ENCODE data around the gene HDAC9. TPM values are rescaled to one million over a fixed set of nuclear protein-coding genes. Genes with fewer than 3 reads are reported as not detected.

The HDAC9 gene
- total and polyA plus RNA-seq, 2 of the 13 experiments (the other 11 are each of a cell fraction or from before 2014, with no cell fraction given) = 0.05 to 0.07 TPM

- Histone ChIP-seq H3K36me3 (replicated peaks in 1 of 2; ENCODE audit: control insufficient read depth in 1 of 2, insufficient read depth in 2 of 2, low read length in 2 of 2) (no peaks in the 10 kb centered on the region), H2AFZ (ENCODE audit: low read length) (no peak overlapping the region), H3K9me3 (ENCODE audit: low read length) (0 out of 2 replicates have a peak, but pooled peaks cover 6% of the 10 kb centered on the region), H3K27me3 (ENCODE audit: control insufficient read depth in 1 of 2, insufficient read depth in 2 of 2, low read length in 2 of 2) (no peaks in the 10 kb centered on the region), H3K27ac (ENCODE audit: extremely low read length, insufficient read depth, low read length) (no peak overlapping the region), H3K79me2 (ENCODE audit: insufficient read depth, low read length) (no peaks in the 10 kb centered on the region), H3K9ac (ENCODE audit: insufficient read depth, low read depth, low read length) (no peak overlapping the region), H3K4me3 (replicated peaks in 1 of 3; ENCODE audit: insufficient read depth in 1 of 3, low read depth in 2 of 3, low read length in 3 of 3) (no peak overlapping the region), H3K4me1 (ENCODE audit: insufficient read depth, low read length) (no peaks in the 10 kb centered on the region), H4K20me1 (ENCODE audit: insufficient read depth, low read length) (no peaks in the 10 kb centered on the region), H3K4me2 (ENCODE audit: low read depth, low read length) (no peak overlapping the region)
- 2% methylated on average over 17 of the region's 17 CpGs for WGBS (ENCODE audit: low lambda C conversion rate)
- CTCF ChIA-PET (ENCODE audit: low intra/inter-chr PET ratio, low total read pairs) = no interaction called here
- DNase-seq (ENCODE audit: low spot score) (no peak), ATAC-seq (no peak), FAIRE-seq (no peak)
- POLR2A ChIA-PET = no interaction called here
- in situ Hi-C loops (cut with HindIII; ENCODE audit: extremely low pct_ligation_motif_present, low pct_unique_long_range_greater_than_20kb) (no loop called here), intact Hi-C loops (cut with micrococcal nuclease; ENCODE audit: unreplicated experiment) (no loop called here)
- TF ChIP-seq ZNF274 (CRISPR knock-in tag; IDR thresholded peaks at IDR 0.05) = no peak
- TF ChIP-seq RFX5 (IDR thresholded peaks at IDR 0.05; ENCODE audit: low read depth, low read length) = peak; percentile 55; the same call in 1 of the 2 replicates
- no TSS peak for BruUV-seq (replicated peaks)
Measured at GRCh38 chr7:18702071-18702829, 206.7 kb downstream of the HDAC9 start.

DNA sequence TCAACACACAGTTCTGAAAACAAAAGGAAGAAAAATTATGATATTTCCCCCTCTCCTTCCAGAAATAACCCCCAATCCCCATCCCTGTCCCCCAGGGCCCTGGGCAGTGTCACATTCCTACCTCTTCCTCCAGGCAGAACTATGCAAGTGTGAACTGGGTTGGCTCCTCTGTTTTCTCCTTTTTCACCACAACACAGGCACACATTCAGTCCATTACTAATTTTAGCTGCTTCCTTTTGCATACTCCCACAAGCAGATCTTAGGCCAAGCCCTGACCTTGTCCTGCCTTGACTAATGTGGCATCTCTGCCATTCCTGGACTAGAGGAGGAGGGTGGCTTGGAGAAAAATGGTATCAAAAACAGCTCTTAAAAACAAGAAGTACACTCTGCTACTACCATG, 208.1 kb downstream of the HDAC9 start:
- BruUV-seq (replicated peaks) = no TSS peak
- H3K4me3 ChIP-seq (replicated peaks in 1 of 3; ENCODE audit: insufficient read depth in 1 of 3, low read depth in 2 of 3, low read length in 3 of 3) = no peak overlapping the region
- DNase-seq (ENCODE audit: low spot score) (no peak), ATAC-seq (no peak), FAIRE-seq (no peak)
- TF ChIP-seq ZNF296 (CRISPR knock-in tag; conservative IDR thresholded peaks at IDR 0.05) (no peak), ASH2L (IDR thresholded peaks at IDR 0.05; ENCODE audit: insufficient read length, low read depth, low read length) (no peak), AKAP8 (CRISPR knock-in tag; IDR thresholded peaks at IDR 0.05) (no peak), SMC3 (IDR thresholded peaks at IDR 0.05; ENCODE audit: low read length) (no peak), SKI (IDR thresholded peaks at IDR 0.05; ENCODE audit: partially characterized antibody) (no peak), BRF2 (CRISPR knock-in tag; IDR thresholded peaks at IDR 0.05) (no peak)
- TF ChIP-seq, protein P1, sequence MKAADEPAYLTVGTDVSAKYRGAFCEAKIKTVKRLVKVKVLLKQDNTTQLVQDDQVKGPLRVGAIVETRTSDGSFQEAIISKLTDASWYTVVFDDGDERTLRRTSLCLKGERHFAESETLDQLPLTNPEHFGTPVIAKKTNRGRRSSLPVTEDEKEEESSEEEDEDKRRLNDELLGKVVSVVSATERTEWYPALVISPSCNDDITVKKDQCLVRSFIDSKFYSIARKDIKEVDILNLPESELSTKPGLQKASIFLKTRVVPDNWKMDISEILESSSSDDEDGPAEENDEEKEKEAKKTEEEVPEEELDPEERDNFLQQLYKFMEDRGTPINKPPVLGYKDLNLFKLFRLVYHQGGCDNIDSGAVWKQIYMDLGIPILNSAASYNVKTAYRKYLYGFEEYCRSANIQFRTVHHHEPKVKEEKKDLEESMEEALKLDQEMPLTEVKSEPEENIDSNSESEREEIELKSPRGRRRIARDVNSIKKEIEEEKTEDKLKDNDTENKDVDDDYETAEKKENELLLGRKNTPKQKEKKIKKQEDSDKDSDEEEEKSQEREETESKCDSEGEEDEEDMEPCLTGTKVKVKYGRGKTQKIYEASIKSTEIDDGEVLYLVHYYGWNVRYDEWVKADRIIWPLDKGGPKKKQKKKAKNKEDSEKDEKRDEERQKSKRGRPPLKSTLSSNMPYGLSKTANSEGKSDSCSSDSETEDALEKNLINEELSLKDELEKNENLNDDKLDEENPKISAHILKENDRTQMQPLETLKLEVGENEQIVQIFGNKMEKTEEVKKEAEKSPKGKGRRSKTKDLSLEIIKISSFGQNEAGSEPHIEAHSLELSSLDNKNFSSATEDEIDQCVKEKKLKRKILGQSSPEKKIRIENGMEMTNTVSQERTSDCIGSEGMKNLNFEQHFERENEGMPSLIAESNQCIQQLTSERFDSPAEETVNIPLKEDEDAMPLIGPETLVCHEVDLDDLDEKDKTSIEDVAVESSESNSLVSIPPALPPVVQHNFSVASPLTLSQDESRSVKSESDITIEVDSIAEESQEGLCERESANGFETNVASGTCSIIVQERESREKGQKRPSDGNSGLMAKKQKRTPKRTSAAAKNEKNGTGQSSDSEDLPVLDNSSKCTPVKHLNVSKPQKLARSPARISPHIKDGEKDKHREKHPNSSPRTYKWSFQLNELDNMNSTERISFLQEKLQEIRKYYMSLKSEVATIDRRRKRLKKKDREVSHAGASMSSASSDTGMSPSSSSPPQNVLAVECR (CRISPR knock-in tag; IDR thresholded peaks at IDR 0.05; ENCODE audit: borderline replicate concordance) = no peak
- CTCF ChIA-PET (ENCODE audit: low intra/inter-chr PET ratio, low total read pairs) = no interaction called here
- no peak overlapping the region for H3K4me2 ChIP-seq (ENCODE audit: low read depth, low read length)
- no peaks in the 10 kb centered on the region for H4K20me1 ChIP-seq (ENCODE audit: insufficient read depth, low read length)
- intact Hi-C loops (cut with micrococcal nuclease; ENCODE audit: unreplicated experiment) = no loop called here
- POLR2A ChIA-PET = no interaction called here
- in situ Hi-C loops (cut with HindIII; ENCODE audit: extremely low pct_ligation_motif_present, low pct_unique_long_range_greater_than_20kb) = no loop called here
- H3K9me3 ChIP-seq (ENCODE audit: low read length) = 0 out of 2 replicates have a peak, but pooled peaks cover 6% of the 10 kb centered on the region
- no peaks in the 10 kb centered on the region for H3K27me3 ChIP-seq (ENCODE audit: control insufficient read depth in 1 of 2, insufficient read depth in 2 of 2, low read length in 2 of 2)
- H3K79me2 ChIP-seq (ENCODE audit: insufficient read depth, low read length) = no peaks in the 10 kb centered on the region
- no peaks in the 10 kb centered on the region for H3K4me1 ChIP-seq (ENCODE audit: insufficient read depth, low read length)
- no peak overlapping the region for H2AFZ ChIP-seq (ENCODE audit: low read length)
- H3K36me3 ChIP-seq (replicated peaks in 1 of 2; ENCODE audit: control insufficient read depth in 1 of 2, insufficient read depth in 2 of 2, low read length in 2 of 2) = no peaks in the 10 kb centered on the region
- no peak overlapping the region for H3K27ac ChIP-seq (ENCODE audit: extremely low read length, insufficient read depth, low read length)
- H3K9ac ChIP-seq (ENCODE audit: insufficient read depth, low read depth, low read length) = no peak overlapping the region
